ENCODE results near the gene CASP9.
"Not testable (repeated sequence)": the region's sequence is repeated elsewhere in the genome, so short reads cannot be mapped to it uniquely, and the experiment has no call there.

CASP9 gene

DNA sequence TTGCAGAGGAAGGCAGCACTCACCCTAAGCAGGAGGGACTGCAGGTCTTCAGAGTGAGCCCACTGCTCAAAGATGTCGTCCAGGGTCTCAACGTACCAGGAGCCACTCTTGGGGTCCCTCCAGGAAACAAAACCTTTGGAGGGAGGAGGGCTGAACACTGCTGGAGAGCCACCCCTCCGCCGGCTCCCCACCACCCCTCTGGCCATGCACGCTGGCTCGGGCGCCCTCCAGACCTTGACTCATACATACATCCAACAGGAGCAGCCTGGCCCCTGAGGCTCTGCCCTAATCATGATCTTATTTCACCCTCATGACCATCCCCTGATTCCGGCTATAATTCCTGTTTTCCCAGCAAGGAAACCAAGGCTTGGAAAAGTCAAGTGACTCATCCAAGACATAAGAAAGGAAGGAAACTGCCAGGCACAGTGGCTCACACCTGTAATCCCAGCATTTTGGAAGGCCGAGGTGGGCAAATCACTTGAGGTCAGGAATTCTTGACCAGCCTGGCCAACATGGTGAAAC, 30.1 kb downstream of the CASP9 start:
- no peak for DNase-seq

DNA sequence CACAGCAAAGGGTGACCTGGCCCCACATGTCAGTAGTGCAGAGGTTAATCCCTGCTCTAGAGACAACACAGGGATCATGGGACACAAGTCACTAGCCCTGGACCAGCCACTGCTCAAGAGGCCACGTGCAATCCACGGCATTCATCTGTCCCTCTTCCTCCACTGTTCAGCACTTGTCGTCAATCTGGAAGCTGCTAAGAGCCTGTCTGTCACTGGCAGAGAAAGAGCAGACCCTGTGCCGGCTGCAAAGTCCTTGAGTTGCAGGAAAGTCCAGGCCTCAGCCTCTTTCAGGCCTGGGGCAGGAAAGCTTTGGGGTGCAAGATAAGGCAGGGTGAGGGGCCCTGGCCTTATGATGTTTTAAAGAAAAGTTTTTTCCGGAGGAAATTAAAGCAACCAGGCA, 31.4 kb downstream of the CASP9 start:
- no peak for DNase-seq

DNA sequence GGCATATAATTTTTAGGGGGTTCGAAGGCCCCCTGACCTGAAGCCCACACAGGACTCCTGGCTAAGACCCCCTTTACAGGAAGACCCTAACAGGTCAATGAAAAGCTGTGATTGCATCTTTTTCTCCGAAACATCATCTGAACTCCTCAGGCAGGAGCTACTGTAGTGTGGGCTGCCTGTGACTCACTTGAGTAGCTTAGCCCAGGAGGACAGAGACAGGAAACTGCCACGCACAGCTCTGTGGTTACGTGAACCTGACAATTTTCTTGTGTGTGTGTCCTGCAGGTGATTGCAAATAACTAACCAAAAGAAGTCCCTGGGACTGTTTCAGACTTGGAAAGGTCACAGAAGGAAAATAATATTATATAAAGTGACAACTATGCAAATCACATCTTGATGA, 33.0 kb downstream of the CASP9 start:
- not testable (repeated sequence) for DNase-seq

DNA sequence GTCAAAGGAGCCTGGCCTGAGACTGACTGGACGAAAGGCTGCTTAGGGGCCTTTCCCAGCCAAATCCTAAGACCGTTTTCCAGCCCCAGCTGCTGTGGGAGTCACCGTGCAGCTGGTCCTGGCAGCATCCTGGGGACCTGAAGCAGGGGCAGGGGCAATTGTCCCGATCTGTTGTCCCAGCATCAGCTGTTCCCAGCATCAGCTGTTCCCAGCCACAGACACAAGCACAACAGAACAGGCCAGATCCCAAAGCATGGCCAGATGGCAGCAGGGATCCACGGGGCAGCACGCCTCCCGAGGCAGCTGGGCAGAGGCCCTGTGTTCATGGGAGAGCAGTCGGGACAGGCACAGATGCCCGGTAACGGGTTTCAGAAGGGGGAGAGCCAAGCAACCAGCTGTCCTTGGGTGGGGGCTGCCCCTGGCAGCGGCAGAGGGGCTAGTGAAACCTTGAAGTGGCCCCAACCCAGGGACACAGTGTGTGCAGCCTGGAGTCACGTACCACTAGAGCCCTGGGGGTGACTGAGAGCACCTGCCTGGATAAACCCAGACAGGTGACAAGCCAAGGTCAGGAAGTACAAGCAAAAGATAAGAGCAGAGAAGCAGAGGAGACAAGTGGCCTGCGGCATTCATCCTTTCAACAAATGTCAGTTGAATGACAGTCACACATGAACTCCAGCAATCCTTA, 34.8 kb downstream of the CASP9 start:
- DNase-seq, result no peak

DNA sequence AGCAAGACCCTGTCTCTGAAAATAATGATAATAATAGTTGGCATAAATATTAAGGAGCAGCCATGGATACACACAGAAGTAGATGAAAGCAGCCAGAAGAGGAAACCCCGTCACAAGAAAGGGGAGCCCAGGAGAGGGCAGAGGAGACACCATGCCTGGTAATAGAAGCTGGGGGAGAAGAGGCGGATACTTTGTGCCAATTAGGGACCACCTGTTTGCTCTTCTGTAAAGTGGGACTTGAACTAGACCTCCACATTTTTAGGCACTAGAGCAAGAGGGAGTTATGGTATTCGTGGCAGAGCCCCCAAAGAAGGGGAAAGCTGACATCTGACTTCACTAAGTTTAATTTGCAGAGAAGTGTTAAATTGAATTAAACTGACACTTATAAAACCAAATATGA, 35.6 kb downstream of the CASP9 start:
- DNase-seq, result no peak

DNA sequence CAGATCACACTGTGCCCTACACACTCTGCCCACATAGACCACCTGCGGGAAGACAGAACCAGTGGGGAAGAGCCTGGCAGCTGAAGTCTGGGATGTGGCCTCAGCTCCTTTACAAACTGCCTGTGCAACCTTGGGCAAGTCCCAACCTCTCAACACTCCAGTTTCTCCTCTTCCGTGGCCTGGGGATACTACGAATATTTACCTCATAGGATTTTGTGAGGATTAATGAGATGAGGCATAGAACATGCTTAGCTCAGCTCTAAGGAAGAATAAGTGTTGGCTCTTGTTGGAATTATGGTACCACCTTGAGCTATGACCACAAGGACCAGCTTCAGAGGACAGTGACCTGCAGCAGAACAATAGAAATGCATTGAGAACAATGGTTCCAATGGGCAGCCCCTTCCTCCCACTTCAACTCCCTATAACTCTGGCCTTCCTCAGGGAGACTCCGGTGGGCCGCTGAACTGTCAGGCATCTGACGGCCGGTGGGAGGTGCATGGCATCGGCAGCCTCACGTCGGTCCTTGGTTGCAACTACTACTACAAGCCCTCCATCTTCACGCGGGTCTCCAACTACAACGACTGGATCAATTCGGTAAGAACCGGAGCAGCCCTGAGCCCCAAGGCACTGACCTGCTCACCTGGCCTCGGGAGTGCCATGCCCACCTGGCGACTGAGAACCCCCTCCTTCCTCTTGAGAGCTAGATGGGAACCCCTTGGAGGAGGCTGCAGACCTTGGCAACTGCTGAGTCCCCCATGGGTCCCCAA, 37.0 kb downstream of the CASP9 start:
- not testable (repeated sequence) for DNase-seq

DNA sequence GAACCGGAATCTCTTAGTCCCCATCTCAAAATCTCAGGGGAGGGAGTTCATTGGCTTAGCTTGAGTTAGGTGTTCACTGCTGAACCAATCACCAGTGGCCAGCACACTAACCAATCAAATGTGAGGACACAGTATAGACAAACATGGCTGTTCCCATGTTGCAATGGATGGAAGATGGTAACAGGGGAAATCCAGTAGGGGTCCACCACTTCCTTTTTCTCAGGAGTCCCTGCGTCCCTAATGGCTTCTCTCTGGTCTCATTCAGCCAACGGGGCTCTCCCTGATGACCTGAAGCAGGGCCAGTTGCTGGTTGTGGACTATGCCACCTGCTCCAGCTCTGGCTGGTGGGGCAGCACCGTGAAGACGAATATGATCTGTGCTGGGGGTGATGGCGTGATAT, 38.4 kb downstream of the CASP9 start:
- no peak for DNase-seq

DNA sequence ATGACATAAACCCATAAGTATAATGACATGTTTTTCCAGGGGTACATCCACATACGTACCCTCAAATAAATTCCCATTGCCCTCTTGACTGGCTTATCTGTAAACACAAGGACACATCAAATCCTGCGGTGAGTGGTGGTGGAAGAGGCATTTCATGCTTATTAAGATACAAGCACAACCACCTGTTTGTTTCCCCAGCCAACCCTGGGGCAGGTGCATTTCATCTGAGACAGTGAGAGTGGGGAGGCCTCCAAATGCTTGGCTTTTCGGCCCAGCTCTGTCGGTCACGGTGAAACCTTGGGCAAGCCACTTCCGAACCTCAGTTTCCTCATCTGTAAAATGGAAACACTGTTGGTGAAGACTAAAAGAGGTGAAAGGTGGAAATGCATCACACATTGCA, 39.6 kb downstream of the CASP9 start:
- DNase-seq, result not testable (repeated sequence)

DNA sequence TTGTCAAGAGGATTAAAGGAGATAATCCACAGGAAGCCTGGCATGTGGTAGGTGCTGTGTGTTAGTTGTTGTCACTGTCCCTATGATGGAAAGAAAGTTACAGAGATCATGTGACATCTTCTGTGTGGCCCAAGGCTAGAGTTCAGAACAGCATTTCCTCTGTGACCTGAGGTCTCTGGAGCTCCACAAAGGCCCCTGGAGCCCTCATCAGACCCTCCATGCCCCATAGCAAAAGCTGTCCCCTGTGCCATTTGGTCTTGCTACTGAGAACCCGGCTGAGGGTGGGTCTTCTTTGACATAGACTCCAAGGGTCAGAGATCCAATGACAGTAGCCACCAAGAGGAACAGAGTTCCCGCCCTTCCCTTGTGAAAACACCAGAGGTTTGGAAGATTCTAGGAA, 40.0 kb downstream of the CASP9 start:
- no peak for DNase-seq

DNA sequence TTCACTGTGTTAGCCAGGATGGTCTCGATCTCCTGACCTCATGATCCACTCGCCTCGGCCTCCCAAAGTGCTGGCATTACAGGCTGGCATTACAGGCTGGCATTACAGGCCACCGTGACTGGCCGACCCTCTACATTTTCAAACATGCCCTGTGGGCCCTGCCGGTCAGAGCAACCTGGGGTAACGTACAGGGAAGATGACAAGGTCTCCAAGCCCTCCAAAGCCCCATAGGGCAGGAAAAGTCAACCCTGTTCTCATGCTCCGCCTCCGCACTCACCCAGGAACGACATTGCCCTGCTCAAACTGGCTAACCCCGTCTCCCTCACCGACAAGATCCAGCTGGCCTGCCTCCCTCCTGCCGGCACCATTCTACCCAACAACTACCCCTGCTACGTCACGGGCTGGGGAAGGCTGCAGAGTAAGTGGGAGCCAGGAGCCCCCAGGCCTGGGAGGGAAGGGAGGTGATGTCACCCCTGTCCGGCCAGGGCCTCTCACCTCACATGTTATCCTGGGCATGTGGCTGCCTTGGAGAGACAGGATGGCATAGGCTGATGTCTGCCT, 41.0 kb downstream of the CASP9 start:
- DNase-seq, result not testable (repeated sequence)

DNA sequence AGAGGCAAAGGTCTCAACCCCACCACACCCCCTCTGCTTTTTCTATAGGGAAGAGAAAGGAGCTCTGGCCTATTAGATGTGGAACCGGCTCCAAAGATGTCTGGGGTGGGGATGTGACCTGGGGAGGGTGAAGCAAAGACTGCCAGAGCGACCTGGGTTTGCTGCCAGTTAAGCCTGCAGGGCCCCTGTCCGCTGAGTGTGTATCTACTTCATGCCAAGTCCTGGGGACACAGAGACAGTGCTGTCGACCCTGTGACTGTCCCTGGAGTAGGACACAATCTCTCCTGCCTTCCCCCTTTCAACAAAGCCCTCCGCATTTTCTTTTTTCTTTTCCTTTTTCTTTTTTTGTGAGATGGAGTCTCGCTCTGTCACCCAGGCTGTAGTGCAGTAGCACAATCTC, 41.6 kb downstream of the CASP9 start:
- DNase-seq, result not testable (repeated sequence)

DNA sequence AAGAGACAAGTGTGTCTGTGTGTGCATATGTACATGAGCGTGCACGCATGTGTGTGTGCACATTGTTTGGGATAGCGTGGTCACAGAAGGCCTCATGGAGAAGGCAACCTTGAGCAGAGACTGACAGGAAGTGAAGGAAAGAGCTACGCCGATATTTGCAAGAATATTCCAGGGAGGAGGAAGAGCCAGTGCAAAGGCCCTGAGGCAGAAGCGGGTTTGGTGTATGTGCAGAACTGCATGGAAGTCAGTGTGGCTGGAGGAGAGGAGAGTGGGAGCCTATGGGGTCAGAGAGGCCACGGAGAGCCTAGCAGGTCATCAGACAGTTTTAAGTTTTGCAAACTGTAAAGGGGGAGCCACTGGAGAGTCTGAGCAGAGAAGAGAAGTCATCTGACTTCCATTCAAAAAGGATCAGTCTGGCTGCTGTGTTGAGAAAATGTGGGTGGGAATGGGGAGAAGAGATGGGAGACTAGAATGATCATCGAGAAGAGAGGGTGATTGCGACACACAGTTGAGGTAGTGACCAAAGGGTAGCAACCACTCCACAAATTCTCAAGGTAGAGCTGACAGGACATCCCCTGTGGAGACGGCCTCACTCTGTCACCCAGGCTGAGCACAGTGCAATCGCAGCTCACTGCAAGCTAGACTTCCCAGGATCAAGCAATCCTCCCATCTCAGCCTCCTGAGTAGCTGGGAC, 44.2 kb downstream of the CASP9 start:
- no peak for DNase-seq

DNA sequence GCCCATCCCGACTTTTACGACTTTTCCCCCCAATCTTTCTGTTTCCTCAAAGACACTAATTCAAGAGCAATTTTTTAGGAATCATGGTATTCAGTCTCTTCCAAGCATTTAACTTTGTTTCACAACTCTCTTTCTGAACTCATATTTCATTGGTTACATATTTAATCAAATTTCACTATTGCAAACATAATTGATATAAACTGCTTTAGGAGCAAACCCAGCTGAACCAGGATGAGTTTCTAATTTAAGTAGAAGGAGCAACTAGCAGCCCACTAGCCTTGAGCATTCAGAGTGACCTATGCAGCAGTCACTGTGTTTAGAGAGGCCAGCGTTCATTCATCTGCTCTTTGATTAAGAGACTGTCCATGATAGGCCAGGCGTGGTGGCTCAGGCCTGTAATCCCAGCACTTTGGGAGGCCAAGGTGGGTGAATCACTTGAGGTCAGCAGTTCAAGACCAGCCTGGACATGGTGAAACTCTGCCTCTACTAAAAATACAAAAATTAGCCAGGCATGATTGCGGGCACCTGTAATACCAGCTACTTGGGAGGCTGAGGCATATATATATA, 46.3 kb downstream of the CASP9 start:
- no peak for DNase-seq

DNA sequence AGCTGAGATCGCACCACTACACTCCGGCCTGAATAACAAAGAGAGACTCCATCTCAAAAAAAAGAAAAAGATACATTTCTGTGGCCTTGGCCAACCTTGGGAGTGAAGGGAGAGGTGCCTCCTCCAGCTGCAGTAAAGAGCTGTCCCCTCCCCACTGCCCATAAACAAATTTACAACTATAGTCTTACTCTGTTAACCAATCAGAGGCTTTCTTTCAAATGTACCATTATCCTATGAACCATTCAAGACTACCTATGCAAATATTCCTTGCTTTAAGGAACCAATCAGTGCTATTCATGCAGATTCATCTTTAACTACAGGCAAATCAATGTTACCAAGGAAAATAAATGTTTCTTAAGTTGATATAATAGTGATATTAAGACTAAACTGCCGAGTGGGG, 47.1 kb downstream of the CASP9 start:
- DNase-seq, result no peak

DNA sequence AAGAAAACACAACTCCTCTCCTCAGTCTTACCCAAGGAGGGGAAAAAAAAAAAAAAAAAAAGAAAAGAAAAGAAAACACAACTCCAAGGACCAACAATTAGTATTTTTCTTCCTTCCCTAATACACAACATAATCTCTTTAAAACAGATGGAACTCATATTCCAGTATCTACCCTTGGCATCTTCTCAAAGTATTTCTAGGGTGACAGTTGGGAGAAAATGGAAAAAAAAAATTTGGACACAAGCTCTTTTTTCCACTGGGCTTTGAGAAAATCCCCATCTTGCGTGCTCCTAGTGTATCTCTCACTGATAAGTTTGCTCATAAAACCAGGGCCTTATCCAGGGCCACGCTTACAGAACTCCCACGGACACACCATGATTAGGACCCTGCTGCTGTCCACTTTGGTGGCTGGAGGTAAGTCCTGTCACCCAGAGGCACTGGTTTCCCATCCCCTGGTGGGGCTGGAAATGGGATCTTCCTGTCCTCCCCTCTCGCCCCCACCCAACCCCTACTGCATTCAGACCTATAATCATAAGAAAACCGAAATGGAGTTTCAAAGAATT, 48.2 kb downstream of the CASP9 start, which contains the start of gene CELA2B:
TSS of gene CELA2B (plus strand) at position 353 of the 563 bp plus-strand sequence. CDS start at position 375, 22 bp downstream.
- DNase-seq, result no peak

DNA sequence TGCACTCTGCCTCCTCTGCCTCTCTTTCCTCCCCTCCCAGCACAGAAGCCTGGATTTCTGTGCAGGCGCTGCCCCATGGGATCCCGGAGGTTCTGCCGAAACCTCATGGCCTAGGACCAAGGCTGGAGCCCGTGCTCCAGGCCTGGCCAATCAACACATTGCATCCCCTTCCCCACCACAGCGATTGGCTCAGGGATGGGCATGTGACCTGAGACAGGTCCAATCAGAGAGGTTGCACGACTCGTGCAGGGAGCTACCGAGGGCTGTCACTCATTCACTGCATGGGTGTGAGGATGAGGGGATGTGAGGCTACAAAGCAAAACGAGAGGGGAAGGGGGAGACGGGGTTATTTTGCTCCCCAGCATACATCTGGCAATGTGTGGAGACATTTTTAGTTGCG, 51.4 kb downstream of the CASP9 start:
- no peak for DNase-seq

DNA sequence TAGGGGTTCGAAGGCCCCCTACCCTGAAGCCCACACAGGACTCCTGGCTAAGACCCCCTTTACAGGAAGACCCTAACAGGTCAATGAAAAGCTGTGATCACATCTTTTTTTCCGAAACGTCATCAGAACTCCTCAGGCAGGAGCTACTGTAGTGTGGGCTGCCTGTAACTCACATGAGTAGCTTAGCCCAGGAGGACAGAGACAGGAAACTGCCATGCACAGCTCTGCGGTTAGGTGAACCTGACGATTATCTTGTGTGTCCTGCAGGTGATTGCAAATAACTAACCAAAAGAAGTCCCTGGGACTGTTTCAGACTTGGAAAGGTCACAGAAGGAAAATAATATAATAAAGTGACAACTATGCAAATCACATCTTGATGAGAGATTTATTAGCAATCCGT, 52.3 kb downstream of the CASP9 start:
- DNase-seq, result not testable (repeated sequence)

DNA sequence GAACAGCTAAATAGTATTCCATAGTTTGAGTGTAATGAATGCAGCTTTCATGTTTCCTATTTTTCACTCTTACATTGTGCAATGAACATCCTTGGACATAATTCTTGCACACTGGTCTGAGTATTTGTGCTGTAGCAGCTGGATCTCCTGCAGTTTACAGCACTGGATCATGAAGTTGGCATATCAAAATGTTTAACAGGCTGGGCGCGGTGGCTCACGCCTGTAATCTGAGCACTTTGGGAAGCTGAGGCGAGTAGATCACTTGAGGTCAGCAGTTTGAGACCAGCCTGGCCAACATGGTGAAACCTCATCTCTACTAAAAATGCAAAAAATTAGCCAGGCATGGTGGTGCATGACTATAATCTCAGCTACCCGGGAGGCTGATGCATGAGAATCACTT, 52.9 kb downstream of the CASP9 start:
- not testable (repeated sequence) for DNase-seq

DNA sequence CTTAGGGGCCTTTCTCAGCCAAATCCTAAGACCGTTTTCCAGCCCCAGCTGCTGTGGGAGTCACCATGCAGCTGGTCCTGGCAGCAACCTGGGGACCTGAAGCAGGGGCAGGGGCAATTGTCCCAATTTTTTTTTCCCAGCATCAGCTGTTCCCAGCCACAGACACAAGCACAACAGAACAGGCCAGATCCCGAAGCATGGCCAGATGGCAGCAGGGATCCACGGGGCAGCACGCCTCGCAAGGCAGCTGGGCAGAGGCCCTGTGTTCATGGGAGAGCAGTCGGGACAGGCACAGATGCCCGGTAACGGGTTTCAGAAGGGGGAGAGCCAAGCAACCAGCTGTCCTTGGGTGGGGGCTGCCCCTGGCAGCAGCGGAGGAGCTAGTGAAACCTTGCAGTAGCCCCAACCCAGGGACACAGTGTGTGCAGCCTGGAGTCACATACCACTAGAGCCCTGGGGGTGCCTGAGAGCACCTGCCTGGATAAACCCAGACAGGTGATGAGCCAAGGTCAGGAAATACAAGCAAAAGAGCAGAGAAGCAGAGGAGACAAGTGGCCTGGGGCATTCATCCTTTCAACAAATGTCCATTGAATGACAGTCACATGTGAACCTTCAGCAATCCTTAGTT, 54.1 kb downstream of the CASP9 start:
- DNase-seq, result not testable (repeated sequence)

DNA sequence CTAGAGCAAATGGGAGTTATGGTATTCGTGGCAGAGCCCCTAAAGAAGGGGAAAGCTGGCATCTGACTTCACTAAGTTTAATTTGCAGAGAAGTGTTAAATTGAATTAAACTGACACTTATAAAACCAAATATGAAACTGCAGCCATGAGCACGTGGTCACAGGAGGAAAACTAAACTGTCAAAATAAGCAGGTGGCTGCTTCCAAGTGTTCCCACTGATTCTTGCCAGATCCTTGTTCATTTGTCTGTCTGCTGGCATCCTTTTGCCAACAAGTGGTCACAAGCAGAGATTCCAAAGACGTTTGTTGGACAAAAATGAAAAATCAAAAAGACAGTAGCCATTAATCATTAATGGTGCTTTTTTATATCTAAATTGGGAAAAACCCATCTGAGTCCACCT, 54.7 kb downstream of the CASP9 start:
- no peak for DNase-seq

DNA sequence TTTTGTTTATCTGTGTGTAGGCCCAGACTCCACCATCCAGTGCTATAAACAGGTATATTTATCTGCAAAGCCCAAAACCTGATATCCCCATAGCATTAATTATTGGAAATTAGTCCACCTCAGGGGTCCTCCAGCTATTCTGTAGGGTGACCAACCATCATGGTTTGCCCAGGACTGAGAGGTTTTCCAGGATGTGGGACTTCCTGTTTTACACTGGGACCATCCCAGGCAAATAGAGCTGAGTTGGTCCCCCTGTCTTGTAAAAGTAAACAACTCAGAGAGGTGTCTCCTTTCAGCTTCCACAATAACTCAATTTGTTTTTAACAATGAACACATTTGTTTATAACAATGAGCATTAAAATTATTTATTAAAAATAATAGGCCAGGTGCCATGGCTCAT, 55.9 kb downstream of the CASP9 start:
- DNase-seq, result no peak
